Parathyroid adenoma (tissue), 2 donors: ENCODE measurements around the gene NAV1.
"Not testable (repeated sequence)": the region's sequence is repeated elsewhere in the genome, so short reads cannot be mapped to it uniquely, and the experiment has no call there.

Source experiments
- H2AFZ ChIP-seq: fragments of 300-600 bp; sonication (generic); one replicate; pipeline ENCODE4 v1.7.0; 2017; ENCODE audit warnings: antibody characterized with exemption, mild to moderate bottlenecking
- H3K27ac ChIP-seq: fragments of 300-600 bp; sonication (generic); one replicate; pipeline ENCODE4 v1.7.0; 2017
- H3K27me3 ChIP-seq: fragments of 300-600 bp; sonication (generic); one replicate; pipeline ENCODE4 v1.7.0; 2017; ENCODE audit warnings: low read length; ENCODE audit not compliant: control insufficient read depth, insufficient read depth
- H3K36me3 ChIP-seq: fragments of 300-600 bp; sonication (generic); one replicate; pipeline ENCODE4 v1.7.0; 2017; ENCODE audit warnings: low read length; ENCODE audit not compliant: control insufficient read depth, insufficient read depth
- H3K4me1 ChIP-seq: fragments of 300-600 bp; sonication (generic); one replicate; pipeline ENCODE4 v1.7.0; 2017; ENCODE audit warnings: control low read depth
- H3K4me2 ChIP-seq: fragments of 300-600 bp; sonication (generic); one replicate; pipeline ENCODE4 v1.7.0; 2017; ENCODE audit warnings: low read length
- H3K4me3 ChIP-seq: fragments of 300-600 bp; sonication (generic); one replicate; pipeline ENCODE4 v1.7.0; 2017; ENCODE audit warnings: low read depth, low read length
- H3K79me2 ChIP-seq: fragments of 300-600 bp; sonication (generic); one replicate; pipeline ENCODE4 v1.7.0; 2017; ENCODE audit warnings: control low read depth
- H3K9ac ChIP-seq: fragments of 300-600 bp; sonication (generic); one replicate; pipeline ENCODE4 v1.7.0; 2017; ENCODE audit warnings: mild to moderate bottlenecking
- H3K9me3 ChIP-seq: fragments of 300-600 bp; sonication (generic); one replicate; pipeline ENCODE4 v1.7.0; 2017; ENCODE audit warnings: low read length; ENCODE audit not compliant: control insufficient read depth
- TF ChIP-seq, protein P1 (sequence below): fragments of 300-600 bp; sonication (generic); IDR thresholded peaks from one replicate; pipeline ENCODE4 v1.7.0; 2017; ENCODE audit warnings: antibody characterized with exemption, mild to moderate bottlenecking
- donor health status: primary hyperparathyroidism.

NAV1 gene

DNA sequence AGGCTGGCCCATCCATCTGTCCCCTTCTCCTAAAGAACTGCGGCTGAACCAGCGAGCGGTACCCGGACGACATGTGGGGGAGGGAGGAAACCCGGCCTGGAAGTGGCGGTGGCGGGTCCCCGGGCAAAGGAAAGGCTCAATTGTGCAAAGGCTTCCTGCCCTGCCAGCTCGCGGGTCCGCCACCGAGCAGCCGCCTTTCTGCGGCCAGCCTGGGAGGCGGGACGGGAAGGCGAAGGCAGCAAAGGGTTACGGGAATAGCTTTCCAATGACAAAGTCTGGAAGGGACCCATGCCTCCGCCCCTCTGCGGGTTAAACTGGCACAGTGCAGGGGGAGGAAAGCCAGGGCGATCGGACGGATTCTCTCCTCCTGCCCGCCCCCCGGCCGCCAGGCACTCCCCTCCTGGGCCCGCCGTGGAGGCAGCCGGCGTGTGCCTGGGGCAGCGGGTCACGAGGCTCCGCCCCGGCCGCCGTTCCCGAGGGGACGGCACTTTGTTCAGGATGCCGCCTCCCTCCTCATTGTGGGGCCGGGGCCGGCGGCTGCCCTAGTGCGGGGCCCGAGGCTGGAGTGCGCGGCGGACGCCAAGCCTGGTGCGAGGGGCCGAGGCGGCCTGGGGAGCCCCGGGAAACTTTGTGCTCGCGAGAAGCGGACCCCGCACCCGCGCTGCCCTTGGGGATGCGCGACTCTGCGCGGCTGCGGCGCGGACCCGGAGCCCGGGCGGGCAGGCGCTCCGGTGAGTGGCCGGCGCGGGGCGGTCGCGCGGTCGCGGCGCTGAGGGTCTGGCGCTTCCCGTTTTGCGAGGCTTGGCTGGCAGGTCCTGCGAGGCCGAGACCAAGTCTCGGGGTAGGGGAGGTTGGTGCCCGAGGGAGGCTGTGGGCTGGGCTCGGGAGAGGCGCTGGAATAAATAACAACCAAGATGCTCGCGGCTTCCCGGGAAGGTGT is at the start of gene NAV1:
Gene NAV1, plus strand, starts transcription at position 516 of the 940 bp plus-strand sequence. CDS start 83,758 bp downstream, outside the sequence.
- Histone ChIP-seq H3K36me3 (no peaks in the 10 kb centered on the region), H3K27ac (peak within 1 kb of the TSS; percentile 67), H3K27me3 (no peaks in the 10 kb centered on the region), H3K79me2 (peaks cover 7% of the 10 kb centered on the region), H3K9me3 (no peaks in the 10 kb centered on the region), H3K9ac (no peak within 1 kb of the TSS), H2AFZ (peak within 1 kb of the TSS; percentile 84), H3K4me1 (peaks cover 11% of the 10 kb centered on the region), H3K4me3 (peak within 1 kb of the TSS; percentile 74), H3K4me2 (peak within 1 kb of the TSS; percentile 95)
- TF ChIP-seq, protein P1, sequence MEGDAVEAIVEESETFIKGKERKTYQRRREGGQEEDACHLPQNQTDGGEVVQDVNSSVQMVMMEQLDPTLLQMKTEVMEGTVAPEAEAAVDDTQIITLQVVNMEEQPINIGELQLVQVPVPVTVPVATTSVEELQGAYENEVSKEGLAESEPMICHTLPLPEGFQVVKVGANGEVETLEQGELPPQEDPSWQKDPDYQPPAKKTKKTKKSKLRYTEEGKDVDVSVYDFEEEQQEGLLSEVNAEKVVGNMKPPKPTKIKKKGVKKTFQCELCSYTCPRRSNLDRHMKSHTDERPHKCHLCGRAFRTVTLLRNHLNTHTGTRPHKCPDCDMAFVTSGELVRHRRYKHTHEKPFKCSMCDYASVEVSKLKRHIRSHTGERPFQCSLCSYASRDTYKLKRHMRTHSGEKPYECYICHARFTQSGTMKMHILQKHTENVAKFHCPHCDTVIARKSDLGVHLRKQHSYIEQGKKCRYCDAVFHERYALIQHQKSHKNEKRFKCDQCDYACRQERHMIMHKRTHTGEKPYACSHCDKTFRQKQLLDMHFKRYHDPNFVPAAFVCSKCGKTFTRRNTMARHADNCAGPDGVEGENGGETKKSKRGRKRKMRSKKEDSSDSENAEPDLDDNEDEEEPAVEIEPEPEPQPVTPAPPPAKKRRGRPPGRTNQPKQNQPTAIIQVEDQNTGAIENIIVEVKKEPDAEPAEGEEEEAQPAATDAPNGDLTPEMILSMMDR, result no peak

DNA sequence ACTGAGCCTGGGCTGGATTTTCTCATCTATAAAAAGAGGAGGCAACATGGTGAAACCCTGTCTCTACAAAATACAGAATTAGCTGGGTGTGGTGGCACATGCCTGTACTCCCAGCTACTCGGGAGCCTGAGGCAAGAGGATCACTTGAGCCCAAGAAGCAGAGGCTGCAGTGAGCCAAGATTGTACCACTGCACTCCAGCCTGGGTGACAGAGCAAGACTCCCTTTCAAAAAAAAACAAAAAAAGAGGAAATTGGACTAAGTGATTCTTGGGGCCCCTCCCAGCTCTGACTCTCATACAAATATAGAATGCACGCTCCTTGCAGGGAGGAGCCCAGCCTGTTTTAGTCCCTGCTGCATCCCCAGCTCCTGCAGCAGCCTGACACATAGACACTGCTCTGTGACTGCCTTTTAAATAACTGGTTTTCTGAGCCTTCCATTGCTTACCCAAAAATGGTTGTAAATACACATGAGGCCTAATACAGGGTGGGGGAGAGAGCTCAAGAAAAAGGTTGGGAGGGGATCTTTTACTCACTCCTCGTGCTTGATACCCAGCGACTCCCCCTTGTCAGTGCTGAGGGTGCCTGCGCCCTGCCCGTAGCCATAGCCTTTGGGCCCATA is 49.2 kb upstream of the NAV1 start:
- no peaks in the 10 kb centered on the region for H3K27me3 ChIP-seq
- no peaks in the 10 kb centered on the region for H3K36me3 ChIP-seq
- H3K9me3 ChIP-seq, result no peaks in the 10 kb centered on the region
- H3K4me1 ChIP-seq, result peaks cover 41% of the 10 kb centered on the region
- H3K9ac ChIP-seq, result no peak overlapping the region
- peak overlapping the region; percentile 3 for H3K4me2 ChIP-seq
- peaks cover 12% of the 10 kb centered on the region for H3K79me2 ChIP-seq
- no peak overlapping the region for H3K4me3 ChIP-seq
- H2AFZ ChIP-seq, result no peak overlapping the region
- peak overlapping the region; percentile 74 for H3K27ac ChIP-seq
- TF ChIP-seq, protein P1, result no peak

GRCh38 chr1:201490708-201491131 is 48.2 kb upstream of the NAV1 start:
- TF ChIP-seq, protein P1, result no peak
- Histone ChIP-seq H3K4me2 (no peak overlapping the region), H3K79me2 (peaks cover 12% of the 10 kb centered on the region), H3K27me3 (no peaks in the 10 kb centered on the region), H3K27ac (no peak overlapping the region), H3K4me3 (no peak overlapping the region), H3K9me3 (no peaks in the 10 kb centered on the region), H3K4me1 (peaks cover 39% of the 10 kb centered on the region), H3K9ac (no peak overlapping the region), H3K36me3 (no peaks in the 10 kb centered on the region), H2AFZ (no peak overlapping the region)

GRCh38 chr1:201491896-201492511 is 46.9 kb upstream of the NAV1 start:
- H3K9ac ChIP-seq, result no peak overlapping the region
- H3K79me2 ChIP-seq, result peaks cover 12% of the 10 kb centered on the region
- H3K27me3 ChIP-seq, result no peaks in the 10 kb centered on the region
- H3K9me3 ChIP-seq, result no peaks in the 10 kb centered on the region
- H2AFZ ChIP-seq, result no peak overlapping the region
- TF ChIP-seq, protein P1, result no peak
- H3K4me1 ChIP-seq, result peaks cover 32% of the 10 kb centered on the region
- no peak overlapping the region for H3K27ac ChIP-seq
- H3K36me3 ChIP-seq, result no peaks in the 10 kb centered on the region
- H3K4me2 ChIP-seq, result no peak overlapping the region
- H3K4me3 ChIP-seq, result no peak overlapping the region

DNA sequence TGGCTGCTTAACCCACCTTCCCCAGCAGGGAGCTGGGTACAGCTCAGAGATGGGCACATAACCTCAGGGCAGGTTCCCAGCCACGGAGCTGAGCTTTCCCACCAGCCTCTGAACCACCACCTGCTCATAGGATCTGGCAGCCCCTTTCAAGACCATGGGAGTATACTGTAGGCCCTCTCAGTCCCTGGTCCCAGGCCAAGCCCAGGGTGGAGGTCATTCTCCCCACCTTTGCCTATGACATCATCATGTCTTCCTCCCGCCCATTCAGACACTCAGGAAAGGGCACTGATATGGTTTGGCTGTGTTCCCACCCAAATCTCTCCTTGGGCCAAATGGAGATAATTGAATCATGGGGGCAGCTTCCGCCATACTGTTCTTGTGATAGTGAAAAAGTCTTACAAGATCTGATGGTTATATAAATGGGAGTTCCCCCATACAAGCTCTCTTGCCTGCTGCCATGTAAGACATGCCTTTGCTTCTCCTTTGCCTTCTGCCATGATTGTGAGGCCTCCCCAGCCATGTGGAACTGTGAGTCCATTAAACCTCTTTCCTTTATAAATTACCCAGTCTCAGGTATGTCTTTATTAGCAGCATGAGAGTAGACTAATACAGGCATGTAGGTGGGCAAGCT is 45.8 kb upstream of the NAV1 start:
- H3K36me3 ChIP-seq, H3K4me2 ChIP-seq, H3K27ac ChIP-seq, H3K9me3 ChIP-seq, H3K27me3 ChIP-seq, H3K4me3 ChIP-seq, H3K9ac ChIP-seq, H2AFZ ChIP-seq: not testable (repeated sequence)
- H3K4me1 ChIP-seq, result peaks cover 39% of the 10 kb centered on the region
- peaks cover 17% of the 10 kb centered on the region for H3K79me2 ChIP-seq
